Caco-2 (cell line): Measurements from ENCODE around the gene STXBP5L. TPM values are rescaled to one million over a fixed set of nuclear protein-coding genes. Genes with fewer than 3 reads are reported as not detected.

Source experiments
- BruUV-seq: library from RNA; stranded (reverse); fragments of 400-500 nt; replicated peaks from 2 replicates; lab custom pipeline; 2021; lab: Mats Ljungman, UMichigan
- CTCF ChIA-PET: fragments of 300-600 bp; sonication (Branson Sonifier 250); formaldehyde crosslinking; loops from one replicate; lab custom pipeline; 2022; ENCODE audit warnings: antibody characterized with exemption; lab: Charles Lee
- POLR2A ChIA-PET: fragments of 300-600 bp; sonication (Branson Sonifier 250); formaldehyde crosslinking; loops from one replicate; lab custom pipeline; 2022; ENCODE audit warnings: antibody characterized with exemption; lab: Charles Lee
- DNase-seq, 2 experiments: peaks; one replicate each; pipeline versions ENCODE4 v3.0.0 to v3.0.0-alpha.2; 2020 to 2022
- H3K27me3 ChIP-seq: replicated peaks from 2 replicates; pipeline ENCODE4 v1.6.0; 2011; ENCODE audit warnings: low read length; ENCODE audit not compliant: control insufficient read depth, insufficient read depth
- H3K36me3 ChIP-seq: 2 replicates; pipeline ENCODE4 v1.5.1; 2011; ENCODE audit warnings: low read length; ENCODE audit not compliant: control insufficient read depth, insufficient read depth
- H3K4me1 ChIP-seq: fragments of 250-450 bp; sonication (Bioruptor Pico); 2 replicates; pipeline ENCODE4 v1.5.1; 2020; ENCODE audit warnings: mild to moderate bottlenecking
- H3K4me3 ChIP-seq: 2 replicates; pipeline ENCODE4 v1.5.1; 2011; ENCODE audit warnings: low read depth, mild to moderate bottlenecking, control low read depth, low read length
- H3K9me3 ChIP-seq: fragments of 250-450 bp; sonication (Bioruptor Pico); 2 replicates; pipeline ENCODE4 v1.5.1; 2020; ENCODE audit warnings: mild to moderate bottlenecking, moderate library complexity
- H3K27ac Mint-ChIP-seq: one replicate; pipeline ENCODE4 v1.8.0; 2022; ENCODE audit warnings: mixed read lengths; ENCODE audit not compliant: unreplicated experiment
- H3K27me3 Mint-ChIP-seq: one replicate; pipeline ENCODE4 v1.8.0; 2022; ENCODE audit warnings: mixed read lengths; ENCODE audit not compliant: insufficient read depth, unreplicated experiment
- H3K36me3 Mint-ChIP-seq: one replicate; pipeline ENCODE4 v1.8.0; 2022; ENCODE audit warnings: mild to moderate bottlenecking, mixed read lengths; ENCODE audit not compliant: insufficient read depth, unreplicated experiment
- H3K4me1 Mint-ChIP-seq: one replicate; pipeline ENCODE4 v1.8.0; 2022; ENCODE audit warnings: low read depth, mixed read lengths; ENCODE audit not compliant: unreplicated experiment
- H3K4me3 Mint-ChIP-seq: one replicate; pipeline ENCODE4 v1.8.0; 2022; ENCODE audit warnings: mild to moderate bottlenecking, moderate library complexity, mixed read lengths; ENCODE audit not compliant: unreplicated experiment
- H3K9me3 Mint-ChIP-seq: one replicate; pipeline ENCODE4 v1.8.0; 2022; ENCODE audit warnings: mixed read lengths; ENCODE audit not compliant: unreplicated experiment
- CTCF ChIP-seq, 2 experiments: fragments of 200-600 bp in 1 of 2; IDR thresholded peaks; 1 replicate in 1 of 2; 2 replicates in 1 of 2; pipeline versions ENCODE4 v1.5.1 to v1.8.0; 2011 to 2022; ENCODE audit warnings: antibody characterized with exemption in 1 of 2, control low read depth in 1 of 2, inconsistent platforms in 1 of 2, low read depth in 1 of 2, low read length in 1 of 2, mild to moderate bottlenecking in 1 of 2, moderate library complexity in 1 of 2; ENCODE audit not compliant: insufficient read depth in 1 of 2, severe bottlenecking in 1 of 2, unreplicated experiment in 1 of 2
- intact Hi-C: fragments of 100-400 bp; cut with micrococcal nuclease; formaldehyde crosslinking; loops from one replicate; pipeline ENCODE4 v1.10.0; 2022; ENCODE audit not compliant: unreplicated experiment
- total RNA-seq: library from RNA; stranded (reverse); gene quantifications from 2 replicates; pipeline ENCODE4 v1.2.3, GENCODE V29; 2022

The STXBP5L gene
- total RNA-seq, 1 experiment from 2014 or later: not detected

DNA sequence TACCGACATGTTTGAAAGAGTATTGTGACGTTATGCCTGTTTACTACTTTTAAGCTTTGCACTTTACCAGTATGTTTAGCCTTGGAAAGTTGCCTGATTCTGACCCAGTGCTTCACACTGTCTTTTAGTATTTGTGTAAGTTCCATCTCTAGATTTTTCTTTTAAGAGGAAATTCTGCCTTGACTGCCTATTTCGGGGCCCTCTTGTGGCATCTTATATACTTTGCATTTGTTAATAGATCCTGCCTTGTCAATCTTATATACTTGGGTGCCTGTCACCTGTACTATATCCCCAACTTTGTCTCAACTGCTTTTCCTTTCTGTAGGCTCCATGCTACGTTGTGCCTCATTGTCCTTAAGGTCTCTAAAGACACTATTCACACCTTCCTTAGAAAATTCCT, 244.6 kb downstream of the STXBP5L start:
- DNase-seq: peak in 1 of 2 experiments; percentile 2
- BruUV-seq: no TSS peak
- Mint-ChIP-seq H3K27ac (no peak overlapping the region), H3K27me3 (no peaks in the 10 kb centered on the region), H3K36me3 (no peaks in the 10 kb centered on the region), H3K4me3 (no peak overlapping the region), H3K4me1 (peaks cover 15% of the 10 kb centered on the region), H3K9me3 (no peaks in the 10 kb centered on the region)
- TF ChIP-seq CTCF (IDR thresholded peaks at IDR 0.05; ENCODE audit: insufficient read depth in 1 of 2, low read depth in 1 of 2, low read length in 1 of 2, severe bottlenecking in 1 of 2, unreplicated experiment in 1 of 2): peak; percentile 19 to 37
- Histone ChIP-seq H3K4me3 (no peak overlapping the region), H3K9me3 (no peaks in the 10 kb centered on the region), H3K27me3 (no peaks in the 10 kb centered on the region), H3K36me3 (no peaks in the 10 kb centered on the region), H3K4me1 (peaks cover 13% of the 10 kb centered on the region; the same call in 1 of the 2 replicates)
- intact Hi-C loops: no loop called here
- CTCF ChIA-PET: no interaction called here
- POLR2A ChIA-PET: no interaction called here

DNA sequence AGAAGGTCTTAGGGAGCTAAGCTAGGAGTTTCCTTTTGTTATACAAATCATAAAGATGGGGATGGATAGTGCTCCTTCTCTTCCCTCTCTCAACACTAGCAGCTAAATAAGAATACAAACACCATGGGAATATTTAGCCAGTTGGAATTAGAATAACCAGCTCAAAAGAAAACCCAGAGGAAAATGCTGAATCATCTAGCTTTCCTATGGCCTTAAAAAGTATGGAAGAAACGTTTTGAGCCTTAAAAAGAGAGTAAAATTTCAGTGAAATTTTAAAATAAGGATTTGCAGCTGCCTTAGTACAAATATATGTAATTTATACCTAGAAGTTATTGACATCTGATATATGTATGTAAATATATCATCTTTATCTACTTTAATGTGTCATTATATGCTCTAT, 245.8 kb downstream of the STXBP5L start:
- POLR2A ChIA-PET: no interaction called here

DNA sequence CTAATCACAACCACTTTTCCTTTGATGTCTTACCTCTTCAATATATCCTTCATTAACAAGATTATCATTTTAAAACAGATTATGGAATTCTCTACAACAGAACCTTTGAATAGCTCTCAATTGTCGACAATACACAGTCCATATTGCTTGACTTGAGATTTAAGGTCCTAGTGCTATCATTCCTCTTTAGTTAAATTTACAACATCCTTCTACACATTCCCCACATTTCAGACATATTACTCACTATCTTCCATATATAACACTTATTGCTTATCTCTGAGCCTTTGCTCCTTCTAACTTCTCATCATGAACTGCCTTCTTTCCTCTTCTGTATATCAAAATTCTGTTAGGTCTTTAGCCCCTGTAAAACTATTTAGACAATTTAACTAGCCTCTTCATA, 247.0 kb downstream of the STXBP5L start:
- Histone ChIP-seq H3K9me3 (no peaks in the 10 kb centered on the region), H3K4me1 (peaks cover 13% of the 10 kb centered on the region; the same call in 1 of the 2 replicates), H3K4me3 (no peak overlapping the region), H3K36me3 (no peaks in the 10 kb centered on the region), H3K27me3 (no peaks in the 10 kb centered on the region)
- Mint-ChIP-seq H3K9me3 (no peaks in the 10 kb centered on the region), H3K27ac (no peak overlapping the region), H3K4me3 (no peak overlapping the region), H3K27me3 (no peaks in the 10 kb centered on the region), H3K4me1 (peaks cover 15% of the 10 kb centered on the region), H3K36me3 (no peaks in the 10 kb centered on the region)
- CTCF ChIA-PET: no interaction called here
- intact Hi-C loops: no loop called here
- DNase-seq: no peak
- no peak for TF ChIP-seq CTCF (IDR thresholded peaks at IDR 0.05; ENCODE audit: insufficient read depth in 1 of 2, low read depth in 1 of 2, low read length in 1 of 2, severe bottlenecking in 1 of 2, unreplicated experiment in 1 of 2)
- BruUV-seq: no TSS peak
- POLR2A ChIA-PET: no interaction called here

More for the DNA sequence above, 245.8 kb downstream of the STXBP5L start:
- no peaks in the 10 kb centered on the region for H3K36me3 Mint-ChIP-seq
- TF ChIP-seq CTCF (IDR thresholded peaks at IDR 0.05; ENCODE audit: insufficient read depth in 1 of 2, low read depth in 1 of 2, low read length in 1 of 2, severe bottlenecking in 1 of 2, unreplicated experiment in 1 of 2): no peak
- no TSS peak for BruUV-seq
- H3K4me1 ChIP-seq: peaks cover 13% of the 10 kb centered on the region; the same call in 1 of the 2 replicates
- H3K4me1 Mint-ChIP-seq: peaks cover 15% of the 10 kb centered on the region
- no peaks in the 10 kb centered on the region for H3K27me3 Mint-ChIP-seq
- no peak overlapping the region for H3K4me3 ChIP-seq
- H3K27ac Mint-ChIP-seq: no peak overlapping the region
- H3K27me3 ChIP-seq: no peaks in the 10 kb centered on the region
- no peaks in the 10 kb centered on the region for H3K9me3 Mint-ChIP-seq
- H3K4me3 Mint-ChIP-seq: no peak overlapping the region
- intact Hi-C loops: no loop called here
- no peaks in the 10 kb centered on the region for H3K9me3 ChIP-seq
- CTCF ChIA-PET: no interaction called here
- no peak for DNase-seq
- H3K36me3 ChIP-seq: no peaks in the 10 kb centered on the region
